Measurements from ENCODE around the gene GPATCH2. TPM values are rescaled to one million over a fixed set of nuclear protein-coding genes. Genes with fewer than 3 reads are reported as not detected.
A peak's percentile ranks its signal among the peaks of the same experiment; 100 is the strongest.
"Not testable (repeated sequence)": the region's sequence is repeated elsewhere in the genome, so short reads cannot be mapped to it uniquely, and the experiment has no call there.

GPATCH2 gene
- total and polyA plus RNA-seq, 2 donors (not counting 1 experiment from before 2014, with no cell fraction given) = 10.5 to 22.0 TPM

- no peak overlapping the region for H3K27ac ChIP-seq (ENCODE audit: insufficient read depth, low read length)
These were observed 105.0 kb downstream of the GPATCH2 start for GRCh38 chr1:217525773-217526490.

GRCh38 chr1:217524787-217525520 lies 105.9 kb downstream of the GPATCH2 start:
- peak overlapping the region; percentile 18 for H3K4me2 ChIP-seq (ENCODE audit: extremely low read depth, insufficient read depth, low read length)
- no peaks in the 10 kb centered on the region for H3K27me3 ChIP-seq (ENCODE audit: control insufficient read depth, insufficient read depth, low read length)
- H3K9me3 ChIP-seq (ENCODE audit: control insufficient read depth, insufficient read depth, low read depth, low read length) = no peaks in the 10 kb centered on the region
- H3K79me2 ChIP-seq (ENCODE audit: control insufficient read depth, insufficient read depth, low read length) = no peaks in the 10 kb centered on the region
- no peak overlapping the region for H3K27ac ChIP-seq (ENCODE audit: insufficient read depth, low read length)
- H3K36me3 ChIP-seq (ENCODE audit: control insufficient read depth, insufficient read depth, low read length) = no peaks in the 10 kb centered on the region
- H2AFZ ChIP-seq (ENCODE audit: low read length) = no peak overlapping the region
- no peaks in the 10 kb centered on the region for H4K20me1 ChIP-seq (ENCODE audit: control insufficient read depth, extremely low read depth, insufficient read depth, low read length)
- TF ChIP-seq CTCF (conservative IDR thresholded peaks at IDR 0.05 in 1 of 2, IDR thresholded peaks at IDR 0.05 in 1 of 2; ENCODE audit: low read depth in 1 of 2, low read length in 2 of 2) (no peak), EZH2 (IDR thresholded peaks at IDR 0.05; ENCODE audit: low read length, missing control alignments) (no peak)
- H3K4me1 ChIP-seq (ENCODE audit: control insufficient read depth, extremely low read depth, insufficient read depth, low read length) = peaks cover 7% of the 10 kb centered on the region
- H3K4me3 ChIP-seq (replicated peaks in 1 of 4; ENCODE audit: control extremely low read depth in 1 of 4, insufficient read depth in 1 of 4, low read depth in 3 of 4, low read length in 4 of 4) = no peak overlapping the region
- no peak overlapping the region for H3K9ac ChIP-seq (ENCODE audit: insufficient read depth, low read length)
- peak; percentile 62 to 71 for DNase-seq (ENCODE audit: low read depth in 2 of 2)

More at GRCh38 chr1:217525773-217526490, 105.0 kb downstream of the GPATCH2 start:
- H3K4me2 ChIP-seq (ENCODE audit: extremely low read depth, insufficient read depth, low read length) = no peak overlapping the region
- TF ChIP-seq EZH2 (IDR thresholded peaks at IDR 0.05; ENCODE audit: low read length, missing control alignments) (no peak), CTCF (conservative IDR thresholded peaks at IDR 0.05 in 1 of 2, IDR thresholded peaks at IDR 0.05 in 1 of 2; ENCODE audit: low read depth in 1 of 2, low read length in 2 of 2) (no peak)
- no peaks in the 10 kb centered on the region for H4K20me1 ChIP-seq (ENCODE audit: control insufficient read depth, extremely low read depth, insufficient read depth, low read length)
- no peaks in the 10 kb centered on the region for H3K9me3 ChIP-seq (ENCODE audit: control insufficient read depth, insufficient read depth, low read depth, low read length)
- no peak overlapping the region for H3K4me3 ChIP-seq (replicated peaks in 1 of 4; ENCODE audit: control extremely low read depth in 1 of 4, insufficient read depth in 1 of 4, low read depth in 3 of 4, low read length in 4 of 4)
- no peaks in the 10 kb centered on the region for H3K79me2 ChIP-seq (ENCODE audit: control insufficient read depth, insufficient read depth, low read length)
- H2AFZ ChIP-seq (ENCODE audit: low read length) = no peak overlapping the region
- no peaks in the 10 kb centered on the region for H3K36me3 ChIP-seq (ENCODE audit: control insufficient read depth, insufficient read depth, low read length)
- peak; percentile 49 to 54 for DNase-seq (ENCODE audit: low read depth in 2 of 2)
- no peak overlapping the region for H3K9ac ChIP-seq (ENCODE audit: insufficient read depth, low read length)
- no peaks in the 10 kb centered on the region for H3K27me3 ChIP-seq (ENCODE audit: control insufficient read depth, insufficient read depth, low read length)
- H3K4me1 ChIP-seq (ENCODE audit: control insufficient read depth, extremely low read depth, insufficient read depth, low read length) = peaks cover 7% of the 10 kb centered on the region

- not testable (repeated sequence) for H3K79me2 ChIP-seq (ENCODE audit: control insufficient read depth, insufficient read depth, low read length); H3K27ac ChIP-seq (ENCODE audit: insufficient read depth, low read length); H3K9me3 ChIP-seq (ENCODE audit: control insufficient read depth, insufficient read depth, low read depth, low read length); H3K4me3 ChIP-seq (replicated peaks in 1 of 4; ENCODE audit: control extremely low read depth in 1 of 4, insufficient read depth in 1 of 4, low read depth in 3 of 4, low read length in 4 of 4); H3K27me3 ChIP-seq (ENCODE audit: control insufficient read depth, insufficient read depth, low read length); H4K20me1 ChIP-seq (ENCODE audit: control insufficient read depth, extremely low read depth, insufficient read depth, low read length); H3K36me3 ChIP-seq (ENCODE audit: control insufficient read depth, insufficient read depth, low read length); H3K4me2 ChIP-seq (ENCODE audit: extremely low read depth, insufficient read depth, low read length); H2AFZ ChIP-seq (ENCODE audit: low read length); H3K9ac ChIP-seq (ENCODE audit: insufficient read depth, low read length); H3K4me1 ChIP-seq (ENCODE audit: control insufficient read depth, extremely low read depth, insufficient read depth, low read length); DNase-seq (ENCODE audit: low read depth in 2 of 2)
These were observed 107.0 kb downstream of the GPATCH2 start for GRCh38 chr1:217523921-217524320.

Data from fibroblast of lung (primary cell).